RWPE1 (cell line): ENCODE results near the gene ANKAR.
"Not testable (repeated sequence)": the region's sequence is repeated elsewhere in the genome, so short reads cannot be mapped to it uniquely, and the experiment has no call there.

Experiments used
- CTCF ChIA-PET: fragments of 350-600 bp; sonication (Branson Sonifier 250); formaldehyde crosslinking; extraction: SDS; loops from one replicate; lab custom pipeline; 2021; lab: Yijun Ruan, JAX
- POLR2A ChIA-PET: fragments of 400-600 bp; formaldehyde crosslinking; extraction: SDS; loops from one replicate; lab custom pipeline; 2020; ENCODE audit warnings: antibody characterized with exemption; ENCODE audit not compliant: low non-redundant PET; lab: Yijun Ruan, JAX
- DNase-seq: peaks from one replicate; pipeline ENCODE4 v3.0.0; 2012; ENCODE audit warnings: low spot score
- H3K27ac ChIP-seq: fragments of 450-650 bp; 2 replicates; pipeline ENCODE4 v1.5.1; 2017
- CTCF ChIP-seq: fragments of 450-650 bp; conservative IDR thresholded peaks from 2 replicates; pipeline ENCODE4 v1.5.1; 2017; ENCODE audit warnings: low read depth, mild to moderate bottlenecking

Gene ANKAR

GRCh38 chr2:189681903-189682302, 7.4 kb downstream of the ANKAR start:
- no peak overlapping the region for H3K27ac ChIP-seq
- ChIA-PET CTCF (no interaction called here), POLR2A (no interaction called here)
- DNase-seq: no peak
- no peak for TF ChIP-seq CTCF

GRCh38 chr2:189683348-189683747, 8.9 kb downstream of the ANKAR start:
- DNase-seq: no peak
- no peak for TF ChIP-seq CTCF
- H3K27ac ChIP-seq: no peak overlapping the region
- ChIA-PET POLR2A (no interaction called here), CTCF (interaction anchor here (1.0 kb wide), 1 partner anchor 23 kb away, joined by 3 read pairs; no protein-coding TSS in a partner anchor)

- no peak for TF ChIP-seq CTCF
- POLR2A ChIA-PET: no interaction called here
- CTCF ChIA-PET: no interaction called here
- no peak for DNase-seq
- no peak overlapping the region for H3K27ac ChIP-seq
Observed at GRCh38 chr2:189684811-189685210, 10.3 kb downstream of the ANKAR start.

- TF ChIP-seq CTCF: no peak
- no peak overlapping the region for H3K27ac ChIP-seq
- ChIA-PET POLR2A (no interaction called here), CTCF (no interaction called here)
- DNase-seq: no peak
Observed at GRCh38 chr2:189685540-189686229, 11.2 kb downstream of the ANKAR start.

- DNase-seq, H3K27ac ChIP-seq, POLR2A ChIA-PET: not testable (repeated sequence)
- CTCF ChIA-PET: interaction anchor here (1.6 kb wide), 1 partner anchor 27 kb away, joined by 3 read pairs; the partner anchor contains the start of gene ASNSD1
Observed at GRCh38 chr2:189687796-189688195, 13.3 kb downstream of the ANKAR start.

- DNase-seq: no peak
- ChIA-PET POLR2A (no interaction called here), CTCF (interaction anchor here (0.6 to 1.1 kb wide), 3 partner anchors 42 to 193 kb away, joined by 3 to 4 read pairs (median 4); no protein-coding TSS in a partner anchor)
- no peak for TF ChIP-seq CTCF
- no peak overlapping the region for H3K27ac ChIP-seq
Observed at GRCh38 chr2:189696223-189696622, 21.8 kb downstream of the ANKAR start.

- TF ChIP-seq CTCF: peak; percentile 67
- ChIA-PET CTCF (interaction anchor here (0.7 to 1.1 kb wide), 5 partner anchors 9 to 43 kb away, joined by 3 to 9 read pairs (median 4); partner anchors contain the start of genes ANKAR and ASNSD1), POLR2A (no interaction called here)
- DNase-seq: peak; percentile 22
- no peak overlapping the region for H3K27ac ChIP-seq
Observed at GRCh38 chr2:189698020-189698887, 23.8 kb downstream of the ANKAR start.
